ENCODE results near the gene FAM135A.
"Not testable (repeated sequence)": the region's sequence is repeated elsewhere in the genome, so short reads cannot be mapped to it uniquely, and the experiment has no call there.

The FAM135A gene

GRCh38 chr6:70396796-70397729, 16.2 kb upstream of the FAM135A start:
- no peak for DNase-seq

- DNase-seq, result no peak
Measured at GRCh38 chr6:70398783-70399728, 14.3 kb upstream of the FAM135A start.

GRCh38 chr6:70404658-70405057, 8.7 kb upstream of the FAM135A start:
- no peak for DNase-seq

- no peak for DNase-seq
Measured at GRCh38 chr6:70409216-70409615, 4.1 kb upstream of the FAM135A start.

- DNase-seq, result no peak
Measured at GRCh38 chr6:70411542-70412251, 1.6 kb upstream of the FAM135A start.

GRCh38 chr6:70412252-70413113, 825 bp upstream of the FAM135A start:
- DNase-seq, result no peak

- DNase-seq, result no peak
Measured at GRCh38 chr6:70413992-70414494, 735 bp downstream of the FAM135A start.

GRCh38 chr6:70414813-70415212, 1.5 kb downstream of the FAM135A start:
- no peak for DNase-seq

- no peak for DNase-seq
Measured at GRCh38 chr6:70415247-70415646, 1.9 kb downstream of the FAM135A start.

- DNase-seq, result no peak
Measured at GRCh38 chr6:70415660-70416059, 2.4 kb downstream of the FAM135A start.

- no peak for DNase-seq
Measured at GRCh38 chr6:70421509-70421908, 8.2 kb downstream of the FAM135A start.

GRCh38 chr6:70423189-70424134, 10.2 kb downstream of the FAM135A start:
- DNase-seq, result no peak

- DNase-seq, result no peak
Measured at GRCh38 chr6:70424291-70424690, 11.0 kb downstream of the FAM135A start.

GRCh38 chr6:70436320-70436719, 23.0 kb downstream of the FAM135A start:
- DNase-seq, result no peak

GRCh38 chr6:70445001-70445400, 31.7 kb downstream of the FAM135A start:
- DNase-seq, result no peak

- not testable (repeated sequence) for DNase-seq
Measured at GRCh38 chr6:70447343-70448070, 34.2 kb downstream of the FAM135A start.

- DNase-seq, result not testable (repeated sequence)
Measured at GRCh38 chr6:70453899-70454298, 40.6 kb downstream of the FAM135A start.

GRCh38 chr6:70456735-70457134, 43.4 kb downstream of the FAM135A start:
- DNase-seq, result no peak

GRCh38 chr6:70459235-70459634, 45.9 kb downstream of the FAM135A start:
- no peak for DNase-seq

- DNase-seq, result not testable (repeated sequence)
Measured at GRCh38 chr6:70459699-70460098, 46.4 kb downstream of the FAM135A start.

Data from CD4-positive, alpha-beta T cell treated with Interleukin-4 for 4 hours (primary cell).